ENCODE results near the gene USP25. TPM values are rescaled to one million over a fixed set of nuclear protein-coding genes. Genes with fewer than 3 reads are reported as not detected.

Gene USP25
- total and polyA plus RNA-seq, 2 experiments from 2014 or later = 11.8 to 49.2 TPM

GRCh38 chr21:15857740-15858139 lies 128.0 kb downstream of the USP25 start:
- peaks cover 14% of the 10 kb centered on the region; the same call in 2 of the 3 replicates for H3K36me3 Mint-ChIP-seq (ENCODE audit: low read depth)
- no peaks in the 10 kb centered on the region for H3K4me1 Mint-ChIP-seq
- no peaks in the 10 kb centered on the region for H3K27me3 ChIP-seq (ENCODE audit: insufficient read depth)
- H3K4me3 Mint-ChIP-seq = no peak overlapping the region
- H3K9me2 ChIP-seq (ENCODE audit: insufficient read depth) = no peaks in the 10 kb centered on the region
- ATAC-seq = no peak
- TF ChIP-seq ZNF462 (CRISPR knock-in tag; IDR thresholded peaks at IDR 0.05) = no peak
- TF ChIP-seq ETS1 (IDR thresholded peaks at IDR 0.05) = no peak
- TF ChIP-seq CTCF (conservative IDR thresholded peaks at IDR 0.05; ENCODE audit: low read depth in 2 of 2) = no peak
- no peak for TF ChIP-seq JUNB (IDR thresholded peaks at IDR 0.05; ENCODE audit: unreplicated experiment)
- no peak for TF ChIP-seq ZNF331 (CRISPR knock-in tag; IDR thresholded peaks at IDR 0.05; ENCODE audit: low read depth)
- TF ChIP-seq REST (IDR thresholded peaks at IDR 0.05; ENCODE audit: unreplicated experiment) = no peak
- no peak for TF ChIP-seq EZH2 (IDR thresholded peaks at IDR 0.05; ENCODE audit: low read depth, unreplicated experiment)
- TF ChIP-seq STAT1 (IDR thresholded peaks at IDR 0.05; ENCODE audit: unreplicated experiment) = no peak
- no peak for TF ChIP-seq NANOG (IDR thresholded peaks at IDR 0.05; ENCODE audit: borderline replicate concordance)
- TF ChIP-seq POLR2AphosphoS5 (IDR thresholded peaks at IDR 0.05; ENCODE audit: low read depth) = no peak
- TF ChIP-seq CREB1 (CRISPR knock-in tag; IDR thresholded peaks at IDR 0.05; ENCODE audit: low read depth) = no peak
- no peak for TF ChIP-seq EZH2phosphoT487 (IDR thresholded peaks at IDR 0.05; ENCODE audit: unreplicated experiment)
- TF ChIP-seq ZNF114 (CRISPR knock-in tag; IDR thresholded peaks at IDR 0.05) = no peak
- H3K36me3 ChIP-seq (ENCODE audit: insufficient read depth) = no peaks in the 10 kb centered on the region
- H3K4me1 ChIP-seq (ENCODE audit: insufficient read depth) = no peaks in the 10 kb centered on the region
- H2AFZ ChIP-seq = no peak overlapping the region
- peaks cover 2% of the 10 kb centered on the region for H3K27me3 Mint-ChIP-seq (ENCODE audit: insufficient read depth, low read depth, poor library complexity)
- no peaks in the 10 kb centered on the region for H3F3A ChIP-seq (replicated peaks; ENCODE audit: low read depth)
- H3K27ac Mint-ChIP-seq = no peak overlapping the region
- no peak overlapping the region for H3K4me3 ChIP-seq
- no peak overlapping the region for H3K4me2 ChIP-seq
- DNase-seq (ENCODE audit: low spot score) = no peak
- no peak overlapping the region for H3K27ac ChIP-seq (ENCODE audit: low read depth)
- no peaks in the 10 kb centered on the region for H4K20me1 ChIP-seq (replicated peaks; ENCODE audit: insufficient read depth)
- H3K79me2 ChIP-seq (replicated peaks; ENCODE audit: insufficient read depth) = no peaks in the 10 kb centered on the region
- H3K9me3 Mint-ChIP-seq = no peaks in the 10 kb centered on the region

Measured in GM23338 (cell line).